Stimulated activated CD4-positive, alpha-beta T cell treated with anti-CD3 and anti-CD28 coated beads, Interleukin-1b, Interleukin-23, amount 100 ng/mL, for 24 hours (primary cell): Measurements from ENCODE around the gene TFPT.

Experiments used
- DNase-seq, 4 experiments: peaks; one replicate each; pipeline ENCODE4 v3.0.0-alpha.2; 2020; ENCODE audit warnings: low read depth in 4 of 4, low spot score in 1 of 4

Gene TFPT

GRCh38 chr19:54115109-54116063 lies at the start of gene TFPT, which contains the start of gene PRPF31:
Gene TFPT, minus strand, starts transcription at chr19:54115657. Its CDS starts 388 bp downstream, at chr19:54115269.
Gene PRPF31, plus strand, starts transcription at chr19:54115754. Its CDS starts 2,525 bp downstream, at chr19:54118279.
- DNase-seq, result peak; percentile 92 to 98 (median 96)

- no peak for DNase-seq
These were observed 49.8 kb upstream of the TFPT start for GRCh38 chr19:54165222-54165621.

- DNase-seq, result peak in 2 of 4 experiments; percentile 14 to 48
These were observed 49.1 kb upstream of the TFPT start for GRCh38 chr19:54164369-54165068.

GRCh38 chr19:54162884-54163283 lies 47.4 kb upstream of the TFPT start:
- no peak for DNase-seq

- peak; percentile 59 to 76 (median 68) for DNase-seq
These were observed 46.9 kb upstream of the TFPT start for GRCh38 chr19:54162241-54162805.

GRCh38 chr19:54160854-54161253 lies 45.4 kb upstream of the TFPT start:
- no peak for DNase-seq

GRCh38 chr19:54160182-54160811 lies 44.8 kb upstream of the TFPT start:
- DNase-seq, result no peak

GRCh38 chr19:54159352-54160181 lies 44.1 kb upstream of the TFPT start, which contains the start of gene LENG1:
Gene LENG1, minus strand, starts transcription at chr19:54159721. Its CDS starts 26 bp downstream, at chr19:54159695.
- peak; percentile 88 to 97 (median 97) for DNase-seq

- peak in 1 of 4 experiments; percentile 26 for DNase-seq
These were observed 43.4 kb upstream of the TFPT start for GRCh38 chr19:54158812-54159351.

GRCh38 chr19:54156953-54157352 lies 41.5 kb upstream of the TFPT start:
- DNase-seq, result no peak

GRCh38 chr19:54156490-54156889 lies 41.0 kb upstream of the TFPT start:
- DNase-seq, result no peak

- DNase-seq, result no peak
These were observed 40.2 kb upstream of the TFPT start for GRCh38 chr19:54155694-54156093.

GRCh38 chr19:54154603-54155345 lies 39.3 kb upstream of the TFPT start:
- no peak for DNase-seq

GRCh38 chr19:54153731-54154326 lies 38.4 kb upstream of the TFPT start:
- DNase-seq, result no peak

GRCh38 chr19:54152878-54153524 lies 37.5 kb upstream of the TFPT start:
- DNase-seq, result no peak

- DNase-seq, result no peak
These were observed 36.8 kb upstream of the TFPT start for GRCh38 chr19:54152267-54152666.

GRCh38 chr19:54151362-54152035 lies 36.0 kb upstream of the TFPT start:
- no peak for DNase-seq
